HepG2 (cell line): ENCODE measurements around the gene BBLN. TPM values are rescaled to one million over a fixed set of nuclear protein-coding genes. Genes with fewer than 3 reads are reported as not detected.
A peak's percentile ranks its signal among the peaks of the same experiment; 100 is the strongest.

Experiments
- ATAC-seq: fragments of 200-7000 bp; cut with Tn5 transposase; 3 replicates; pipeline ENCODE4 v1.9.1; 2020; ENCODE audit warnings: mild to moderate bottlenecking, moderate library complexity
- BruUV-seq: library from RNA; stranded (reverse); fragments of 400-500 nt; replicated peaks from 2 replicates; lab custom pipeline; 2021; lab: Mats Ljungman, UMichigan
- CTCF ChIA-PET: fragments of 300-600 bp; formaldehyde crosslinking; extraction: SDS; loops from one replicate; lab custom pipeline; 2021; ENCODE audit warnings: low total read pairs, inconsistent platforms, low intra/inter-chr PET ratio; lab: Yijun Ruan, JAX
- POLR2A ChIA-PET: fragments of 350-600 bp; sonication (Branson Sonifier 250); formaldehyde crosslinking; loops from one replicate; lab custom pipeline; 2020; ENCODE audit warnings: antibody characterized with exemption, inconsistent platforms; lab: Yijun Ruan, JAX
- DNase-seq: peaks from one replicate; pipeline ENCODE4 v3.0.0-alpha.2; 2015; ENCODE audit warnings: low spot score
- FAIRE-seq: peaks from 3 replicates; lab custom pipeline; 2011; peaks lifted over from hg19 to GRCh38; lab: Jason Lieb, UNC
- H2AFZ ChIP-seq: one replicate; pipeline ENCODE4 v1.6.1; 2011; ENCODE audit warnings: low read length, inconsistent platforms
- H3K27ac ChIP-seq: fragments of 300-600 bp; 3 replicates; pipeline ENCODE4 v1.8.0; 2011; ENCODE audit warnings: mixed run types, mild to moderate bottlenecking, mixed read lengths, low read length, inconsistent platforms; ENCODE audit not compliant: insufficient read depth; ENCODE audit errors: extremely low read length
- H3K27me3 ChIP-seq, 2 experiments: fragments of 200-600 bp in 1 of 2; 2 replicates in 1 of 2; 3 replicates in 1 of 2; pipeline versions ENCODE4 v1.6.0 to v1.8.0; 2011; ENCODE audit warnings: low read length in 2 of 2, mild to moderate bottlenecking in 2 of 2, moderate library complexity in 2 of 2, inconsistent platforms in 1 of 2; ENCODE audit not compliant: insufficient read depth in 2 of 2, control insufficient read depth in 1 of 2
- H3K36me3 ChIP-seq, 2 experiments: fragments of 200-600 bp in 1 of 2; replicated peaks in 1 of 2; 2 replicates in 1 of 2; 3 replicates in 1 of 2; pipeline versions ENCODE4 v1.5.1 to v1.8.0; 2011; ENCODE audit warnings: low read length in 2 of 2, inconsistent platforms in 1 of 2; ENCODE audit not compliant: insufficient read depth in 2 of 2, control insufficient read depth in 1 of 2
- H3K4me1 ChIP-seq: 2 replicates; pipeline ENCODE4 v1.5.1; 2012; ENCODE audit warnings: low read length, inconsistent platforms; ENCODE audit not compliant: insufficient read depth
- H3K4me2 ChIP-seq: 2 replicates; pipeline ENCODE4 v1.6.0; 2011; ENCODE audit warnings: low read depth, low read length, inconsistent platforms
- H3K4me3 ChIP-seq, 3 experiments: fragments of 200-600 bp in 1 of 3; sonication (generic), shearing (Covaris generic) in 1 of 3; replicated peaks in 1 of 3; 2 replicates each; pipeline ENCODE4 v1.5.1; 2011 to 2016; ENCODE audit warnings: low read length in 3 of 3, inconsistent platforms in 2 of 3, low read depth in 2 of 3, mild to moderate bottlenecking in 2 of 3, control low read depth in 1 of 3, mixed read lengths in 1 of 3; ENCODE audit not compliant: insufficient read depth in 1 of 3
- H3K79me2 ChIP-seq: one replicate; pipeline ENCODE4 v1.6.1; 2011; ENCODE audit warnings: low read length, inconsistent platforms; ENCODE audit not compliant: insufficient read depth
- H3K9ac ChIP-seq: 2 replicates; pipeline ENCODE4 v1.6.0; 2011; ENCODE audit warnings: mild to moderate bottlenecking, low read depth, low read length, inconsistent platforms; ENCODE audit not compliant: insufficient read depth
- H3K9me3 ChIP-seq: 2 replicates; pipeline ENCODE4 v1.5.1; 2012; ENCODE audit warnings: mild to moderate bottlenecking, low read length
- H4K20me1 ChIP-seq: 2 replicates; pipeline ENCODE4 v1.6.0; 2011; ENCODE audit warnings: inconsistent platforms, mild to moderate bottlenecking, low read length, moderate library complexity; ENCODE audit not compliant: insufficient read depth
- ARNT2 ChIP-seq: sonication (generic); formaldehyde crosslinking; IDR thresholded peaks from 2 replicates; pipeline ENCODE4 v1.8.0; 2022; ENCODE audit warnings: mild to moderate bottlenecking, low read depth, missing genetic modification reagents, moderate library complexity
- ATF1 ChIP-seq: IDR thresholded peaks from 2 replicates; pipeline ENCODE4 v1.6.1; 2016; ENCODE audit warnings: mild to moderate bottlenecking, control low read depth
- PAXIP1 ChIP-seq: sonication (generic); formaldehyde crosslinking; conservative IDR thresholded peaks from 2 replicates; pipeline ENCODE4 v1.4.0; 2020; ENCODE audit warnings: mild to moderate bottlenecking, missing genetic modification reagents, moderate library complexity
- SALL1 ChIP-seq: sonication (generic); formaldehyde crosslinking; IDR thresholded peaks from 2 replicates; pipeline ENCODE4 v1.8.0; 2022; ENCODE audit warnings: mild to moderate bottlenecking, missing genetic modification reagents
- ZFP36L2 ChIP-seq: sonication (generic); formaldehyde crosslinking; IDR thresholded peaks from 2 replicates; pipeline ENCODE4 v1.4.0; 2020; ENCODE audit warnings: missing genetic modification reagents
- WGBS: methylation state at CpG from one replicate; pipeline ENCODE4 v1.1.6; 2017; ENCODE audit warnings: low lambda C conversion rate; 5-methylcytosine and 5-hydroxymethylcytosine counted together
- in situ Hi-C: cut with HindIII; loops from 2 replicates; pipeline ENCODE4 v1.10.0; 2017; ENCODE audit warnings: low pct_unique_long_range_greater_than_20kb; ENCODE audit not compliant: extremely low pct_ligation_motif_present
- intact Hi-C: fragments of 100-400 bp; cut with micrococcal nuclease; formaldehyde crosslinking; loops from one replicate; pipeline ENCODE4 v1.10.0; 2022; ENCODE audit not compliant: unreplicated experiment
- polyA plus RNA-seq, 8 experiments: library from polyadenylated mRNA; depleted of rRNA in 3 of 8; stranded (reverse) in 7 of 8; unstranded in 1 of 8; fragments of >200 nt; fragmentation: Illumina TruSeq in 4 of 8; extraction: Trizol in 4 of 8; gene quantifications; 2 replicates each; pipeline versions ENCODE4 v1.2.1 to v1.2.3, GENCODE V29; 2011 to 2016; ENCODE audit warnings: low read depth in 4 of 8, missing spikeins in 1 of 8, mixed read lengths in 1 of 8; ENCODE audit not compliant: insufficient read depth in 1 of 8
- total RNA-seq, 5 experiments: library from RNA; depleted of rRNA; stranded (reverse); fragments of >200 nt; fragmentation: Illumina TruSeq; extraction: Trizol; gene quantifications; 2 replicates each; pipeline ENCODE4 v1.2.3, GENCODE V29; 2016; ENCODE audit warnings: low read depth in 1 of 5
- TF ChIP-seq, protein P1 (sequence below): sonication (generic); formaldehyde crosslinking; conservative IDR thresholded peaks from 2 replicates; pipeline ENCODE4 v1.8.0; 2022; ENCODE audit warnings: low read depth, missing genetic modification reagents
- TF ChIP-seq, protein P2 (sequence below): sonication (generic); formaldehyde crosslinking; IDR thresholded peaks from 2 replicates; pipeline ENCODE4 v1.4.0; 2020; ENCODE audit warnings: missing genetic modification reagents, borderline replicate concordance

BBLN gene
- total and polyA plus RNA-seq, 2 of the 13 experiments (the other 11 are each of a cell fraction or from before 2014, with no cell fraction given) = 27.6 to 33.1 TPM

DNA sequence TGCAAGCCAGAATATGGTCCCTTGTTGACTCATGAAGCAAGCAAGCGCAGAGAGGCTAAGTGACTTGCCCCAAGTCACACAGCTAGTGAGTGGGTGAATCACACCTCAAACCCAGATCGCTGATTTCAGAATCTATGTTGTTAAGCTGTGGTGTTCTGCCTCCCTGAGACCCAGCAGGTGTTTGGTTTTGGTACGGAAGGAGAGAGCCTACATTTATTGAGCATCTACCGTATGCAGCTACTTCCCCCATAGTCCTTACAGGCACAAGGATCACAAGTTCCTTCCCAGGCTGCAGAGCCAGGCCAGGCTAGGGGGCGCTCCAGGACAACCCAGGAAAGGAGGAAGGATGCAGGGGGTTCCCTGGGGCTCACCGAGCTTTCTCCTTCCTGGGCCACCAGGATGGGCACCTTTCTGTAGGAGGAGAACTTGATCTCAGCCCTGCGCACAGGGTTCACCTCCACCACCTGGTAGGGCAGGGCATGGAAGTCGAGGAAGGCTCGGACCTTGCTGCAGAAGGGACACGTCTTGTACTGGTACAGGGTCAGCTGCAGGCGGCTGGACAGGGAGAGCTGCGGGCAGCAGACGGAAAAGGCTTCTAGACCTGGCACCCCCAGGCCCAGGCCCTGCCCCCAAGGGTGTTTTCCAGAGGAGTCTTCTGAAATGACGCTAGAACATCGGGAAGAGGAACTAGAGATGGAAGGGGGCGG is 35.0 kb upstream of the BBLN start (continued):
- TF ChIP-seq, protein P1, sequence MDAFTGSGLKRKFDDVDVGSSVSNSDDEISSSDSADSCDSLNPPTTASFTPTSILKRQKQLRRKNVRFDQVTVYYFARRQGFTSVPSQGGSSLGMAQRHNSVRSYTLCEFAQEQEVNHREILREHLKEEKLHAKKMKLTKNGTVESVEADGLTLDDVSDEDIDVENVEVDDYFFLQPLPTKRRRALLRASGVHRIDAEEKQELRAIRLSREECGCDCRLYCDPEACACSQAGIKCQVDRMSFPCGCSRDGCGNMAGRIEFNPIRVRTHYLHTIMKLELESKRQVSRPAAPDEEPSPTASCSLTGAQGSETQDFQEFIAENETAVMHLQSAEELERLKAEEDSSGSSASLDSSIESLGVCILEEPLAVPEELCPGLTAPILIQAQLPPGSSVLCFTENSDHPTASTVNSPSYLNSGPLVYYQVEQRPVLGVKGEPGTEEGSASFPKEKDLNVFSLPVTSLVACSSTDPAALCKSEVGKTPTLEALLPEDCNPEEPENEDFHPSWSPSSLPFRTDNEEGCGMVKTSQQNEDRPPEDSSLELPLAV (CRISPR knock-in tag) = no peak
- TF ChIP-seq, protein P2, sequence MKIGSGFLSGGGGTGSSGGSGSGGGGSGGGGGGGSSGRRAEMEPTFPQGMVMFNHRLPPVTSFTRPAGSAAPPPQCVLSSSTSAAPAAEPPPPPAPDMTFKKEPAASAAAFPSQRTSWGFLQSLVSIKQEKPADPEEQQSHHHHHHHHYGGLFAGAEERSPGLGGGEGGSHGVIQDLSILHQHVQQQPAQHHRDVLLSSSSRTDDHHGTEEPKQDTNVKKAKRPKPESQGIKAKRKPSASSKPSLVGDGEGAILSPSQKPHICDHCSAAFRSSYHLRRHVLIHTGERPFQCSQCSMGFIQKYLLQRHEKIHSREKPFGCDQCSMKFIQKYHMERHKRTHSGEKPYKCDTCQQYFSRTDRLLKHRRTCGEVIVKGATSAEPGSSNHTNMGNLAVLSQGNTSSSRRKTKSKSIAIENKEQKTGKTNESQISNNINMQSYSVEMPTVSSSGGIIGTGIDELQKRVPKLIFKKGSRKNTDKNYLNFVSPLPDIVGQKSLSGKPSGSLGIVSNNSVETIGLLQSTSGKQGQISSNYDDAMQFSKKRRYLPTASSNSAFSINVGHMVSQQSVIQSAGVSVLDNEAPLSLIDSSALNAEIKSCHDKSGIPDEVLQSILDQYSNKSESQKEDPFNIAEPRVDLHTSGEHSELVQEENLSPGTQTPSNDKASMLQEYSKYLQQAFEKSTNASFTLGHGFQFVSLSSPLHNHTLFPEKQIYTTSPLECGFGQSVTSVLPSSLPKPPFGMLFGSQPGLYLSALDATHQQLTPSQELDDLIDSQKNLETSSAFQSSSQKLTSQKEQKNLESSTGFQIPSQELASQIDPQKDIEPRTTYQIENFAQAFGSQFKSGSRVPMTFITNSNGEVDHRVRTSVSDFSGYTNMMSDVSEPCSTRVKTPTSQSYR (CRISPR knock-in tag) = no peak

DNA sequence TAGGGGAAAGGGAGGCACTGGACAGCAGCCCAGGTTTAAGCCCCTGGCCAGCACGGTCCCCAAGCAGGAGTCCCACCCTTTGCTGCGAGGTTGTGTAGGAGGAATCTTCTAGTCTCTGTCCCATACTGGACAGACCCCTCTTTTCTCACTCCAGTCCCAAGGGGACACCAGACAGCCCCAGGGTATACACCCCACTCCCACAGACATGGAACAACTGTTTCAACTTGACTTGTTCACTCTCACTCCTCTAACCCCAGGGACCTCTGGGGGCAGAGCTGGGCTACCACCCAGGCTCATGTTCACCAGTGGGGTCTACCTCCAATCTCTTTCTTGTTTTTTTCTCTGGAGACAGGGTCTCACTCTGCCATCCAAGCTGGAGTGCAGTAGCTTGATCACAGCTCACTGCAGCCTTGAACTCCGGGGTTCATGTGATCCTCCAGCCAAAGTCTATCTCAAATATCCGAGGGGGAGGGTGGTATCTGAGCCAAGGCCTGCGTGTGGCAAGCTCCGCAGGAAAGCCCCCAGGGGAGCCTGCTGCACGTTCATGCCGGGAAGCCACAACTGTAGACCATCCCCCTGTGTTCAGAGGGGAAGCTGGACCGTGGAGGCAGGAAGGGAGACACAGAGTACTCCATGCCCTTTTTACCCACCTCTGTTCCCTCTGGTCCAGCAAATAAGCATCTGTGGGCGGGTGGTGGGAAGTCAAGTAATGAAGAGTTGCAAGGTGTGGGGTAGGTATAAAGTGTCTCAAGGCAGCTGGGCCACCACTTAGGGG is 34.3 kb upstream of the BBLN start:
- no peaks in the 10 kb centered on the region for H3K9me3 ChIP-seq
- H3K4me3 ChIP-seq = peak overlapping the region in 2 of 3 experiments; percentile 8 to 99; a peak in 2 of 6 replicates
- peak overlapping the region; percentile 87 for H3K4me2 ChIP-seq
- no TSS peak for BruUV-seq
- CTCF ChIA-PET = no interaction called here
- ATAC-seq = no peak
- DNase-seq = no peak
- peak overlapping the region; percentile 40 for H3K27ac ChIP-seq
- H4K20me1 ChIP-seq = peaks cover 4% of the 10 kb centered on the region; the same call in 1 of the 2 replicates
- in situ Hi-C loops (no loop called here), intact Hi-C loops (no loop called here)
- H2AFZ ChIP-seq = no peak overlapping the region
- H3K9ac ChIP-seq = peak overlapping the region; percentile 43; the same call in 1 of the 2 replicates
- H3K27me3 ChIP-seq = no peaks in the 10 kb centered on the region
- H3K36me3 ChIP-seq = peaks cover 5 to 35% of the 10 kb centered on the region in 2 experiments; a peak in 3 of 5 replicates
- peaks cover 34% of the 10 kb centered on the region for H3K4me1 ChIP-seq
- 39% methylated on average over 7 of the region's 10 CpGs for WGBS
- POLR2A ChIA-PET = interaction anchor here (0.5 to 3.0 kb wide), 6 partner anchors 10 to 86 kb away, joined by 3 to 11 read pairs (median 4); partner anchors contain the start of gene BBLN
- FAIRE-seq = peak; percentile 30
- peaks cover 23% of the 10 kb centered on the region for H3K79me2 ChIP-seq
- TF ChIP-seq ZFP36L2 (CRISPR knock-in tag) (no peak), ARNT2 (CRISPR knock-in tag) (no peak), ATF1 (CRISPR knock-in tag) (no peak), PAXIP1 (CRISPR knock-in tag) (peak; percentile 49; the same call in 1 of the 2 replicates), SALL1 (CRISPR knock-in tag) (0 out of 2 replicates have a peak, but pooled peaks have one; percentile 6)
- TF ChIP-seq, protein P2 (CRISPR knock-in tag) = peak; percentile 53; the same call in 1 of the 2 replicates
